ENCODE results near the gene C1orf159.

C1orf159 gene

DNA sequence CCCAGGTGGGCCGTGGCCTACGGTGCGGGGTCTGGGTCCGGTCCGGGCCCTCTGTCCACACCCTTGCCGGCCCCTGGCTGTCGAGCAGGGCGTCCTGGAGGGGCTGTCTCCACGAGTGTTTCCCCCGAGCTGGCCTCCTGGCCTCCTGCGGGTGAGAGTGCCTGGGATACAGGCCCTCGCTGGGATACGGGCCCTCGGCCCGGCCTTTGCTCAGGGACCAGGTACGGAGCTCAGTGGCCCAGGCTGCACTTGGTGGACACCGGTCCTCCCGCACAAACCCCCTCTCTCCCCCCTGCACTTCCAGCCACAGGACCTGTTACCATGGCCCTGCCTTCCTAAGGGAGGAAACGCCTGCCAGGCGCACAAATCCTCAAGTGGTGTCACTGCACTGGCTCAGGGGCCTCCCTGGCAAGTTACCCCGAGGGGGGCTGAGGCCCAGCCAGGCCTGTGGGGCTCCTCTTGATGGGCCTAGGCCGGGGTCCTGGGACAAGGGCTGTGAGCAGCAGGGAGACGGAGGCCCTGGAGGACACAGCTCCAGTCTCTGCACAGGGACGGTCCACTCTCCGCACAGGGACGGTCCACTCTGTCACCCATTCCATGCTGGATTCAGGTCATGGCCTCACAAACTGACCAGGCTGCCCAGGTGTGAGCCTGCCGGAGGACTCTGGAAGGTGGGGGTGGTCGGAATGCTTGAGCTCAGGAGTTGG, 23.6 kb downstream of the C1orf159 start:
- no peak for DNase-seq (ENCODE audit: low read depth, low spot score)

DNA sequence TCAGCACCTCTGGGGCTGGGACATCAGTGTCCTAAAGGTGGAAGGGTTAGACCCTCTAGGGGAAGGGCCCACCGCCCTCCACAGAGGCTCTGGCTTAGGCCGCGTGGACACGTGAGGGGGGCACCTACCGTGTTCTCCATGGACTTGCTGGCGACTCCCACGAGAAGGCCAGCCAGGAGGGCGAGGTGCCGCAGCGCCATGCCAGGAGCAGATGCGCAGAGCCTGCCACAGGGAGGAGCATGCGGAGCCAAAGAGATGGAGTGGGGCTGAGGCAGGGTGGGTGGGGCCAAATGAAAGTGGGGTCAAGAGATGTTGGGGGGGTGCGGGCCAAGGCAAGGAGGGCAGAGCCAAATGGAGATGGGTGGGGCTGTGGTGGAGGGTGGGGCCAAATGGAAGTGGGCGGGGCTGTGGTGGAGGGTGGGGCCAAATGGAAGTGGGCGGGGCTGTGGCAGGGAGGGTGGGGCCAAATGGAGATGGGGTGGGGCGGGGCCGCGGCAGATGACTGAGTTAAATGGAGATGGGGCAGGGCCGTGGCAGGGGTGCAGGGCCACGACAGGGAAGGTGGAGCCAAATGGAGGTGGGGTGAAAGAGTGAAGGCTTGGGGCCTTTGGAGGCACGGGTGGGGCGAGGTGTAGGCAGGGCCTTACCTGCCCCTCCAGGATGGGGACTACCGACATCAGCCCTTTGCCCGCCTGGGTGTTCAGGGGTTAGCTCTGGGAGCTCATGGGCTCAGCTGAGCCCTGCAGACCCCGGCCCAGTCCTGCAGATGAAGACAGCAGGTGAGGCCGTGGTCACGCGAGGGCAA, 24.3 kb downstream of the C1orf159 start:
- no peak for DNase-seq (ENCODE audit: low read depth, low spot score)

DNA sequence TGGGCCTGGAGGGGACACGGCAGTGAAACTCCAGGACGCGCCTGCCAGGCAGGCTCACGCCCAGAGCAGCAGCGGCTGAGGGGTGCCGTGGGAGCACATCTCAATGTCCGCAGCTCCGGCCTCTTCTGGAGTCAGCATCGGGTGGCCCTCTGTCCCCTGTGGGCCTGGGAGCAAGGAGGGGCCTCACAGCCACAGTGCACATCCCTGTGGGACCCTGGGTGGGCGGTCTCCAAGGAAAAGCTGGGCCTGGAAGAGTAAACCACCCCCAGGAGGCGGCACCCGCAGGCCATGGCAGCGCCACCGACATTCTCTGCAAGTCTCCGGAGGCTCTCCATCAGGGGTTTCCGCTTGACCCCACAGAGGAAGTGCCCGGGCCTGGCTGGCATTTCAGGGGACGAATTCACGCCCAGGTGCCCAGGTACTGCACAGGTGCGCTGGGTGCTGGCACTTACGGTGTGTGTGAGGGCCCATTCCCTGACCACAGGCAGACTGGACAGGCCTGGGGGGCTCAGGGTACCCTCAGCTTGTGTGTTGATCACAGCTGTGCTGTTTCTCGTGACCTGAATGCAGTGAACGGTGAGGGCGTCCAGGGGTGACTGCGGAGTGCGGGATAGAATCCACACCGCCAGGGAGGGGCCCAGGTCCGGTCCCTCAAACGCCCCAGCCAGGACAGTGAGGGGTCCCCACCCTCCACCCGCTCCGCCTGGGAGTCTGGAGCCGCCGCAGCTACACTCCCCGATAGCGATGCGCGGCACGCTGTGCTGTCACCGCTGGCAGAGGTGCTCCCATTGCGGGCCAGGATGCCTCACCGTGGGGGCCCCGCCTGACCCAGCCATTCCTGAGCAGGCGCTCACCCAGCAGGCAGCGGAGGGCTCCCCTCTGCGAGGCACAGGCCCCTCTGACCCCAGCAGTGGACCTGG, 25.2 kb downstream of the C1orf159 start:
- DNase-seq (ENCODE audit: low read depth, low spot score) = no peak

DNA sequence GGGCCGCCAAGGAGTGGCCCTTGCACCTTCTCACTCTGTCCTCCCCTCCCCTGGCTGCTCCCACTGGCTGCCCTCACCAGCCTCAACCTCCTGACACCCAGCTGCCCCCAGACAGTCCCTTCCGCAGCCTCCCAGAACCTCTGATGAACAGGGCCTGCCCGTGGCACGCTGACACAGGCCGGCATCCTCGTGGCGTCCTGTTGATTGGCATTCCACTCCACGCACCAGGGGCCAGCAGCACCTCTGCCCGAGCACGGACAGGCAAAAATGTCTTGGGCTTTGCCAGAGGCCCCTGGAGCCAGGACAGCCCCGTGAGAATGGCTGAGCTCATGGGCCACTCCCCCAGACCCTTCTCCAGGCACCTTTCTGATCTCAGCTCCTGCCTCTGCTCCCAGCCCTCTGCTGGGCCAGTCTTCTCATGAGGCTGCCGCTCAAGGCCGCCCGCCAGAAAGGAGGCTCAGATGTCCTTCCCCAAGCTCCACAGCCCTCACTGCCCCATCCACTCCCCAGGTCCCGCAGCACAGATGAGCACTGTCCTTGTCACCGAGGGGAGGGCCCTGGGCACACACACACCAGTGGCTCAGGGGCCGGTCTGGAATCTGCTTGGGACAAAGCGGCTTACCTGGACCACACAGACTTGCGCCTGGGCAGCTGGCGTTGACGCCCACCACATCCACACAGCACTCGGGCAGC, 26.0 kb downstream of the C1orf159 start:
- DNase-seq (ENCODE audit: low read depth, low spot score) = no peak

DNA sequence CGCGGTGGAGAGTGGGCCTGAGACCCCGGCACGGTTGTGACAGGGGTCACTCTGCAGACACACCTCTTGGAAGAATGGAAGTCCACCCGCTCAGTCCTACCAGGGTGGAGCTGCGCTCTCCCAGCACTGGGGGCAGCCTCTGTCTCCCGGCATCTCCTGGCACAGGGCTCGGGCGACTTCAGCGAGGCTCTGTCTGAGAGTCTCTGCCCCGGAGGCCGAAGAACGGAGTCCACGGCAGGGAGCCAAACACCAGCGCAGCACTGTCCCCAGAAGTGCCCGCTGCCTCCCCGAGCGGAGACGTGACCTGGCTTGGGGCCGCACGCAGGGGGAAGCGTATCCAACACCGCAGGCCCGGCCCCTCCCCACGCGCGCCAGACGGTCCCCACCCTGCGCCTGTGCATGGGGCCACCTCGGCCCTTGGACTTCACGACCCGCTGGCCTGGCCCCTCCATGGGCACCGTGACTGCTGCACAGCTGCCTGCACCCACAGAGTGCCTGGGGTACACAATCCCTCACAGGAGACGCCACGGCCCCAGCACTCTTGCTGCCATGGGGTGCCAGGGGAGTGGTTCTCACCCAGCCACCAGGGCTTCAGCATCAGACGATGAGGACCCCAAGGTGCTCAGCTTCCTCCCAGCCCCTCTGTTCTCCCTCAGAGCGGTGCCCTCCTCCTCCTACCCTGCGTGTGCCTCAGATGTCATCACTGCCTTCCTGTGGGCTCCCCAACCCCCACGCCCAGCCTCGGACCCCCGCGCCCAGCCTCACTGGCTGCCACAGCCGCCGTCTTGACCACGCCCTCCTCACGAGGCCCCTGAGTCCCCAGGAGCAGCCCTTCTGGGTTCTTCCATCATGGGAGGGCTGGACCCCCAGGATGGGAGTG, 26.8 kb downstream of the C1orf159 start:
- DNase-seq (ENCODE audit: low read depth, low spot score) = no peak

DNA sequence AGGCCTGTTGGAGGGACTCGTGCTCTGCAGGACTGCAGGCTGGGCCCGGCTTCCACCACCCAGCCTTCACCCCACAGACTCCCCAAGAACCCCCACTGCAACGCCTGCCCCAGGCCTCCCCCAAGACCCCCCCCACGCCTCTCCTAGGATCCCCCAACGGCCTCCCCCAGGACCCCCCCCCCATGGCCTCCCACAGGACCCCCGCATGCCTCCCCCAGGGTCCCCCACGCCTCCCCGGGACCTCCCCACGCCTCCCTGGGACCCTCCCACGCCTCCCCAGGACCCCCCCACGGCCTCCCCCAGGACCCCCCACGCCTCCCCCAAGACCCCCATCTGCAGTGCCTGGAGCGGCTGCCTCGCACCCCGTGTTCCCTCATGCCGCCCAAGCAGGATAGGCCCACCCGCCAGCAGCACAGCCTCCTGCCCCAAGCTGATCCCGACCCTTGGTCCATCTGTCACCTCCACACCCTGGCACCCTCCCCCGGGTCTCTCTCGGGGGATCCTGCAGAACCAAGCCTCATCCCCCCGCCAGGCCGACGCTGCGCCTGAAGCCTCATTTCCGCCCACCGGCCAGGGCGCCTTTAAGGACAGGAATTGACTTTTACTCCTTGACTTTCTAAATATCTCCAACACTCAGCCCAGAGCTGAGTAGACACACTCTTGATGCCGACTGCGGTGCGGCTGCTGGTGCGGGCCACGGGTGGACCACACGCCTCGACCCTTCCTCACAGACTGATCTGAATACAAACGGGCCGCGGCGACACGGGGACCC, 27.7 kb downstream of the C1orf159 start:
- DNase-seq (ENCODE audit: low read depth, low spot score) = no peak

DNA sequence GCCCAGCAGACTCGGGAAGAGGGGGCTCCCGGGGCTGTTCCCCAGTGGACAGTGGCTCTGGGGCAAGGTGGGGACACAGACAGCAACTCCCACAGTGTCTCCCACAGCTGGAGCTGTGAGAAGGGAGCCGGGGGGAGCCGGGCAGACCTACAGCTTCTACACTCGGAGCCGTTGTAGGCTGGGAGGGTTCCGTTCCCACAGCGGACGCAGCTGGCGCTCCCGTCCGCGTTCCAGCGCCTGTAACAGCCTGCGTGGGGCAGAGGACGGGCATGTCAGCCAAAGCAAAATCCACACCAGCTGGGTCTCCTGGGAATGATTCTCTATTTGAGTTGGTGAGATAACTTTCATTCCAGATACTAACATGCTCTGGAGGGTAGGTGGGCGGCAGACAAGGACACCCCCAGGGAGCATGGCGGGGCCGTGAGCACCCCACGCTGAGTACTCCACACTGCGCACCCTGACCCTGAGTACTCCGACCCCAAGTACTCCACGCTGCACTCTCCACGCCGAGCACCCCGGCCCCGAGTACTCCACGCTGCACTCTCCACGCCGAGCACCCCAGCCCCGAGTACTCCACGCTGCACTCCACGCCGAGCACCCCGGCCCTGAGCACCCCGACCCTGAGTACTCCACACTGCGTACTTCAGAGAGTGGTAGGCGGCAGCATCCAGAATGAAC, 28.4 kb downstream of the C1orf159 start:
- DNase-seq (ENCODE audit: low read depth, low spot score) = no peak

DNA sequence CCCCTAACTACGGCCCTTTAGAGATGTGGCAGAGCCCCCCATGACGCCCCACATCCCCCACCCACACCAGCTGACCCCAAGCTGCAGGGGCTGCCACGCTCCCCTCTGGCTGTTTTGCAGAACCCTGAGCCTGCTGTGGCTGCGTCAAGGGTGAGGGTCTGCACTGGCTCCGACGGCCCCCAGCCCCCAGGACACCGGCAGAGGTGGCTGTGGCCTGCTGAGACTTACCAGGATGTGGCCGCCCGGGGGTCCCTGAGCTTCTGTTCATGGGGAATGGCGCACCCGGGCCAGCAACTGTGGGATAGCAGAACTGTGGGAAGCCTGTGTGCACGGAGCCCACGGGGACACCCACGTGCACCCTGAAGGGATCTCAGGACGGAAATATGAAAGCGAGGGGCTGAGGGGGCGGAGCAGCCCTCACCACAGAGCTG, 29.0 kb downstream of the C1orf159 start:
- DNase-seq (ENCODE audit: low read depth, low spot score) = no peak

DNA sequence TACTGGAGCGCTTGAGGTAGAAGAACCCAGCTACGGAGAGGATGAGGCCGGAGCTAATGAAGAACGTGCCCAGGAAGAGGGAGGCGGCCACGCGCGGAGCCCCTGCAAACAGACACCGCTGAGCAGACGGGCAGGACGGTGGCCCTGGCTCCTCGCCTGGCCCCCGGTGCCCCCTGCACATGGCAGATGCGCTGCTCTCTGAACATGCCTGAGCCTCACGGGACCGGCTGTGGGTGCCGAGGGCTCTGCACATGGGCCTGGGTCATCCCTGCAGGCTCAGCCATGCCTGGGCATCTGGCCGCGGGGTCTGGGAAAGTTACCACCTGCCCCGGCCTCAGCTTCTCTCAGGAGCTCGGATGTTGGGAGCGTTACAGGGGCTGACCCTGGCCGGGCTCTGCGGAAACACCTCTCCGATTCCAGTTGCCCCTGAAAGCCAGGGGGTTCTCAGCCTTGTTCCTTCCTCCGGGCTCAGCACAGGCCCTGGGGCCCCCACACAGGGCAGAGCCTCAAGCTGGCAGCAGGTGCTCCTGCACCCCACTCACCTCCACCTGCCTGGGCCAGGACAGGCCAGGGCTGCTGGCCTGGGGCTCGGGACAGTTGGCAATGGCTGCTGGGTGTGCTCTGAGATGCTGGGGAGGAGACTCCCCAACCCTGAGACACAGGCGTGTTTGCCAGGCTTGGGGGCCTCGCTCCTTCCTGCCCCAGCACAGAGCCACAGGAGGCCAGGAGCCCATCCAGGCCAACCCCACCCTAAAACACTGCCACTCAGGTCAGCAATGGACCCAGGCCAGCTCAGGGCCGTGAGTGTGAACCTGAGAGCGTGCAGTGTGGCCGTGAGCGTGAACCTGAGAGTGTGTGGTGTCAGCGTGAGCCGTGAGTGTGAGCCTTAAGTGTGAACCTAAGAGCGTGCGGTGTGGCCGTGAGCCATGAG, 29.7 kb downstream of the C1orf159 start:
- DNase-seq (ENCODE audit: low read depth, low spot score) = no peak

DNA sequence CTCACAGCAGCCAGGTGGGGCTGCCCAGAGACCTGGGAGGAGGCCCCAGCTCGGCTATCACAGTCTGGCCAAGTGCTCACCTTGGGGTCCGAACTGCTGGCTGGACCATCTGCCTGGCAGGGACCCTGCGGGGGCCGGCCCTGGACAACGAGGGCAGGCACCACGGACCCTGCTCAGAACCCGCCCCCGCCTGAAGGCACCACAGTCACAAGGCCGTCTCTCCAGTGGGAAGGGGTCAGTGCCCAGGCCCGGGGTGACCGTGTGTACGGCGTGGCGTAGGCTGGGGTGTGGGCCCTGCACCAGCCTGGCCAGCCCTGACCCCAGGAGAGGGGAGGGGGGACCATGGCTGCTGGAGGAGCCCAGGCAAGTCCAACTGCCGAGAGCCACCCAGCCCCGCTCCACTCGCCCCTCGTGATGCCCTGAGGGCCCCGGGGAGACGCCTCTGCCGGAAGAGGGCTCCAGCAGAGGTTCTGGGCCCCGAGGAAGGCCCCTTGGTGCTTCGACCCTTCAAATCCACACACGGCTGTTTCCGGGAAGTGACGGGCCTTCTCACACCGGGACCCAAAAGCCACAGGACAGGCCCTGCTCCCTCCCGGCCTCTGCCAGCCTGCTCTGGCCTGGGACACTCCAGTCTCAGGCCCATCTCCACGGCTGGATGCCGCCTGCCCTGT, 30.6 kb downstream of the C1orf159 start:
- no peak for DNase-seq (ENCODE audit: low read depth, low spot score)

DNA sequence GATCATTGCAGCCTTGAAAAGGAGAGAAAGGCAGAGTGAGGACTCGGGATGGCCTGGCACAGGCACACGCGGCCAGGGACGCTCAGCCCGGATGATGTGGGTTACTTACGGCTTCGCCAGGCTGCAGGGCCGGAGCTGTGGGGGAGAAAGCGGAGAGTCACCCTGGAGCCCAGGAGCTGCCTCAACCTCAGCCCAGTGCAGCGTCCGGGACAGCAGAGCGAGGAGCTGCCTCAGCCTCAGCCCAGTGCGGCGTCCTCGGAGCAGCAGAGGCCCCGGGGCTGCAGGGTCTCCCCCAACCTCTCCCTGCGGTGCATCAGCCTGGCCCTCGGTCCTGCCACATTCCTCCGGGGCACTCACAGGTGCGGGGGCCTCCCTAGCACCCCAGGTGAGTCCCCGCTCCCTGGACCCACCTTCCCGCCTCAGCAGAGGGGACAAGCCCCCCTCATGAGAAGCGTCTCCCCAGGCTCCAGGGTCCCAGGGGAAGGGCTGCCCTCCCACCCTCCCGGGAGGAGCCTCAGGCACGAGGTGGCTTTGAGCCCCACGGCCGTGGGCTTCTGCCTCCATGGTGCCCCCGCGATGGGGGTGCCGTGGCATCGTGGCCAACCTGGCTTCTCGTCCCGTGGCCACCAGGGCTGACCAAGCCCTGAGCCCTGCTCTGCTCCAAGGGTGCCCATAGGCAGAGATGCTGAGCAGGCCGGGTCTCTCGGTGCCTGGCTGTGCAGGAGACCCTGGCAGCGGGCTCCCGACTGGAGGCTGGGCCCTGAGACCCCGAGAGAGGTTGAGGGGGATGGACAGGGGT, 31.3 kb downstream of the C1orf159 start:
- no peak for DNase-seq (ENCODE audit: low read depth, low spot score)

DNA sequence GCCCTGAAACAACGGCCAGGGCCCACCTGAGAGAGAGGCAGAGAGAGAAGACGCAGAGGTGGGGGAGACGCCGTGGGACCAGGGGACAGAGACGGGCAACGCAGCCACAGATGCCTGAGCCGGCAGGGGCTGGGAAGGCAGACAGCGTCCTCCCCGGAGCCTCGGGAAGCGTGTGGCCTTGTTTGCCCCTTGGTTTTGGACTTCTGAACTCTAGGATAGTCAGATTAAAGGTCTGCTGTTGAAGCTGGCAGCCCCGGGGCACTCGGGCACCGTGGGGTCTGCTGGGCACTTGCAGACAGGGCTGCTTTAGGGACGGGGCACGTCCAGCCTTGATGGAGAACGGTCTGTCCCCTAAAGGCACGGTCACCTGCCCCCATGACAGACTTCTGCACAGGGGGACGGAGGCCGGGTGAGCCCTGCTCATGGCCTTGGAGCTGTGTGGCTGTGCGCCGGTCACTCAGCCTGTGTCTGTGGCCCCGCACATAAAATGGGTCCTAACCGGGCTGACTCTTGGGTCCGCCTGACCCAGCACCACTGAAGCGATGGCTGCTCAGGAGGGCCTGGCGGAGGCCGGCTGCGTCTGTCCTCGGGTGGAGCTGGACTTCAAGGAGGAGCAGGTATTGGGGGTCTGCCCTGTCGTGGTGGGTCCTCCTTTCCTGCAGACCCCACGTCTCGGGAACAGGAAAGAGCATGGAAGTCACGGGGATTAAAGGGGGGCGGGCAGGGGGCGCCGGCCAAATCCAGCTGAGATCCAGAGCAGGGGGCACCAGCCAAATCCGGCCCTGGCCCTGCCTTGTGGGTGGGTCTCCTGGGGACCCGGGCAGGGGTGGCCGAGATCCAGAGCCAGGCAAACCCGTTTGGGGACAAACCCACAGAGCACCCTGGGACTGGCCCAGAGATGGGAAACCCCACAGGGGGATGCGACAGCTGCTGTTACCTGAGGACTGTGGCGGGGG, 32.2 kb downstream of the C1orf159 start:
- DNase-seq (ENCODE audit: low read depth, low spot score) = no peak

DNA sequence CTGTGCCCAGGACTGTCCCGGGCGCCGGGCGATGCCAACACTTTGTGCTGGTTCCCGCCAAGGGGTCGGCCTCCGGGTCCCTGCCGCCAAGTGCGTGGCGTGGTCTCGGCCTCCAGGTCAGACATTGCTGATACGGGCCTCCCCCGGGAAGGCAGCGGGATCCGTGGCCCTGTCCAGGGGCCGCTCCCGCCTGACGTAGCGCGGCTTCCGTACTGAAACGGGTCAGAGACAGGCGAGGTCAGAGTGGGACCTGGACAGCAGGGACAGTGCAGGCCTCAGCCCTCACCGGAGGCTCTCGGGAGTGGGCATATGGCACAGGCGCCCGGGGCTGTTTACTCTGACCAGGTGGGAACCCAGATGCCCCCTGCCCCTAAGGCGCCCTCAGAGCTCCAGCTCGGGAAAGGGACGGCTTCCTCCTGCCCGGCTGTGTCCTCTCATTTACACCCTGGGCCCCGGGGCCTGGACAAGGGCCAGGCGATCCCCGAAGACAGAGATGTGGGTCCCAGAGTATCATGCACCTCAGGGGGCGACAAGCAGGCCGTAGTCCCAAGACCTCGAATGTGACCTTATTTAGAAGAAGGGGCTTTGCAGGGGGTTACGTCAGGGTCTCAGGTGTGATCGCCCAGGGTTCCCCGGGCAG, 33.0 kb downstream of the C1orf159 start:
- no peak for DNase-seq (ENCODE audit: low read depth, low spot score)

DNA sequence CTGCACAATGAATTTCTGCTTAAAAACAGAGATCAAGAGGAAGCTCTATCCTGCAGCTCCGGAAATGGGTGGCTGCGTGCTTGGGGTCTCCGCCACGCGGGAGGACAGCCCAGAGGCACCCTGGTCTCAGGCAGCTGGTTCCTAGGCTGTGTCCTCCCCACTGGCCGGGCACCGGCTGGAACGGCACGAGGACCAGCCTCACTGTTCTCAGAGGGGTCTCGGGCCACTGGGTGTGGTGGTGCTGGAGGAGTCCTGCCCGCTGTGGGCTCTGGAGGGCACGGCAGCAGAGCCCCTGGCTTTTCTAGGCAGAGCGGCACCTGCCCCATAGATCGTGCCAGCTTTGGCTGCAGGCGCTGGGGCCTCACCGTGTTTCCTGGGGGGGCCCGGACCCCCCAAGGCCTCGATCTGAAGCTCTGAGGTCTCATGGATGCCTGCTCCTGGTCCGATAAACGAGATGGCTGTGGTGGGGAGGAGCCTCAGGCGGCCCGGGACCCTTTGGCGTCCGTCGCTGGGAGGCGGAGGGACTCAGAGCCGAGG, 33.6 kb downstream of the C1orf159 start:
- DNase-seq (ENCODE audit: low read depth, low spot score) = no peak

Measured in astrocyte of the hippocampus (primary cell).